Keratinocyte (primary cell): ENCODE results near the gene DBI. TPM values are rescaled to one million over a fixed set of nuclear protein-coding genes. Genes with fewer than 3 reads are reported as not detected.
"Not testable (repeated sequence)": the region's sequence is repeated elsewhere in the genome, so short reads cannot be mapped to it uniquely, and the experiment has no call there.

Source experiments
- DNase-seq: peaks from one replicate; pipeline ENCODE4 v3.0.0-alpha.2; 2011; ENCODE audit warnings: low read depth, missing footprints, low spot score
- FAIRE-seq: peaks from 2 replicates; lab custom pipeline; 2011; peaks lifted over from hg19 to GRCh38; lab: Jason Lieb, UNC
- H2AFZ ChIP-seq: 2 replicates; pipeline ENCODE4 v1.6.0; 2012; ENCODE audit warnings: low read length, control low read depth, inconsistent platforms; ENCODE audit not compliant: control insufficient read depth
- H3K27ac ChIP-seq: 2 replicates; pipeline ENCODE4 v1.5.1; 2011; ENCODE audit warnings: low read length; ENCODE audit not compliant: control insufficient read depth, insufficient read depth
- H3K27me3 ChIP-seq: 3 replicates; pipeline ENCODE4 v1.6.0; 2011; ENCODE audit warnings: low read length; ENCODE audit not compliant: control insufficient read depth, insufficient read depth; ENCODE audit errors: extremely low read depth
- H3K36me3 ChIP-seq, 2 experiments: 2 replicates in 1 of 2; 3 replicates in 1 of 2; pipeline ENCODE4 v1.5.1; 2011; ENCODE audit warnings: low read length in 2 of 2, mild to moderate bottlenecking in 1 of 2; ENCODE audit not compliant: control insufficient read depth in 2 of 2, insufficient read depth in 2 of 2; ENCODE audit errors: extremely low read depth in 1 of 2
- H3K4me1 ChIP-seq: 3 replicates; pipeline ENCODE4 v1.5.1; 2011; ENCODE audit warnings: low read length; ENCODE audit not compliant: control insufficient read depth, insufficient read depth; ENCODE audit errors: extremely low read depth
- H3K4me2 ChIP-seq: 3 replicates; pipeline ENCODE4 v1.6.0; 2011; ENCODE audit warnings: low read depth, low read length; ENCODE audit not compliant: control insufficient read depth, insufficient read depth; ENCODE audit errors: extremely low read depth
- H3K4me3 ChIP-seq, 3 experiments: fragments of 200-600 bp in 1 of 3; sonication (generic) in 1 of 3; 2 replicates in 2 of 3; 3 replicates in 1 of 3; pipeline ENCODE4 v1.5.1; 2011 to 2016; ENCODE audit warnings: low read length in 3 of 3, mild to moderate bottlenecking in 3 of 3, control low read depth in 2 of 3, inconsistent platforms in 1 of 3, low read depth in 1 of 3, mixed read lengths in 1 of 3, mixed run types in 1 of 3, moderate library complexity in 1 of 3; ENCODE audit not compliant: control insufficient read depth in 2 of 3, insufficient read depth in 2 of 3; ENCODE audit errors: extremely low read depth in 1 of 3
- H3K79me2 ChIP-seq: 2 replicates; pipeline ENCODE4 v1.6.0; 2012; ENCODE audit warnings: low read length; ENCODE audit not compliant: control insufficient read depth, insufficient read depth
- H3K9ac ChIP-seq: 3 replicates; pipeline ENCODE4 v1.6.0; 2011; ENCODE audit warnings: low read length; ENCODE audit not compliant: control insufficient read depth, insufficient read depth; ENCODE audit errors: extremely low read depth
- H3K9me1 ChIP-seq: 3 replicates; pipeline ENCODE4 v1.6.0; 2011; ENCODE audit warnings: low read length; ENCODE audit not compliant: control insufficient read depth, insufficient read depth; ENCODE audit errors: extremely low read depth
- H3K9me3 ChIP-seq: 2 replicates; pipeline ENCODE4 v1.5.1; 2012; ENCODE audit warnings: low read depth, low read length; ENCODE audit not compliant: control insufficient read depth
- H4K20me1 ChIP-seq: 3 replicates; pipeline ENCODE4 v1.6.0; 2011; ENCODE audit warnings: low read length; ENCODE audit not compliant: control insufficient read depth, insufficient read depth; ENCODE audit errors: extremely low read depth
- EZH2 ChIP-seq: IDR thresholded peaks from one replicate; pipeline ENCODE4 v1.6.1; 2012; ENCODE audit warnings: inconsistent platforms, mild to moderate bottlenecking, low read length, moderate library complexity
- dilution Hi-C: fragments of 300-500 bp; cut with MboI; formaldehyde crosslinking; loops from one replicate; pipeline ENCODE4 v1.7.0; 2020; ENCODE audit warnings: low sequenced_read_pairs; ENCODE audit not compliant: extremely low pct_ligation_motif_present
- polyA plus RNA-seq, 5 experiments: library from polyadenylated mRNA; depleted of rRNA in 3 of 5; stranded (reverse) in 3 of 5; stranded (forward) in 1 of 5; unstranded in 1 of 5; fragments of >200 nt; gene quantifications; 1 replicate in 1 of 5; 2 replicates in 3 of 5; 3 replicates in 1 of 5; pipeline versions ENCODE4 v1.2.1 to v1.2.3, GENCODE V29; 2011 to 2012; ENCODE audit warnings: missing spikeins in 2 of 5, low read depth in 1 of 5, low replicate concordance in 1 of 5
- TF ChIP-seq, protein P1 (sequence below), 3 experiments: IDR thresholded peaks in 1 of 3; conservative IDR thresholded peaks in 1 of 3; optimal IDR thresholded peaks in 1 of 3; 2 replicates in 2 of 3; 3 replicates in 1 of 3; pipeline versions ENCODE3 to v1.5.1; 2011; ENCODE audit warnings: low read length in 3 of 3, mild to moderate bottlenecking in 3 of 3, moderate library complexity in 2 of 3, control low read depth in 1 of 3, inconsistent platforms in 1 of 3; ENCODE audit not compliant: insufficient read depth in 2 of 3; ENCODE audit errors: extremely low read depth in 1 of 3

Gene DBI
- polyA plus RNA-seq, 1 donor (not counting 4 experiments of a cell fraction or from before 2014, with no cell fraction given), result 590 TPM

DNA sequence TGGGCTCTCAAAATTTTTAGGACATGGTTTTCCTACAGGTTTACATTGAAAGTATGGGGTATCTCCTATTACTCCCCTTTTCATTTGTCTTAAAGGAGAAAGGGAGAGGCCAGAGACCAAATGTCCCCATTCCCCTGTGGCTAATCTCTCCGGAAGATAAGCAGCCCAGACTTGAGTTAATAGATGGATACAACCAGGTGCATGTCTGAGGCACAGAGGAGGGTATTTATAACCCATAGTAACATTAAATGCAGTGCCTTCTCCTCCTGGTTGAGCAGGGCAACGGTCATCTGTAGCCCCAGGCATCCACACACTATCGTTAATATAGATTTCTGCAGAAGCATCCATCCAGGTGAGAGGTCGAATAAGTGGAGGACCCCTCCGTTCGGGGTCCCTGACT, 9.6 kb downstream of the DBI start:
- H3K79me2 ChIP-seq, dilution Hi-C loops, H3K4me2 ChIP-seq, H2AFZ ChIP-seq, H3K4me3 ChIP-seq, H3K9me1 ChIP-seq, H3K27me3 ChIP-seq, H3K4me1 ChIP-seq, H3K9me3 ChIP-seq, H4K20me1 ChIP-seq, H3K9ac ChIP-seq, H3K27ac ChIP-seq, FAIRE-seq, DNase-seq: not testable (repeated sequence)
- H3K36me3 ChIP-seq, result peaks cover 19 to 21% of the 10 kb centered on the region in 2 experiments

DNA sequence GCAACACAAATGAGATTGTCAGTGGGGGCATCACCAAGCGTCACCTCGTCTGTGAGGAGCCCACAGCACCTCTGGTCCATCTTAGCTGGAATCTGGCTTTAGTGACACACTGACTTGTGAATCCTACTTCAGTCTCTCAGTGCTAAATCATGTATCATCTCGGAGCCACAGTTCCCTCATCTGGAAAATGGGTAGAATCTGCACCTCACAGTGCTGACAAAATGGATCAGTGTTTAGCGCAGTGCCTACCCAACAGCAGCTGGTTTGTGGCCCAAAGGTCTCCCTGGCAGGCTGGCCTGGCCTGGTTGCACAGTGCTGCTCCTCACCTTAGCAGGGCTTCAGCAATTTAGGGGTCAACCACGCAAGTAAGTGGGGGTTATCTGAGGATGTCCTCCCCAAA, 10.0 kb downstream of the DBI start:
- no peak overlapping the region for H3K4me2 ChIP-seq
- H2AFZ ChIP-seq, result no peak overlapping the region
- no peak for FAIRE-seq
- peaks cover 15 to 17% of the 10 kb centered on the region in 2 experiments for H3K36me3 ChIP-seq
- TF ChIP-seq, protein P1, sequence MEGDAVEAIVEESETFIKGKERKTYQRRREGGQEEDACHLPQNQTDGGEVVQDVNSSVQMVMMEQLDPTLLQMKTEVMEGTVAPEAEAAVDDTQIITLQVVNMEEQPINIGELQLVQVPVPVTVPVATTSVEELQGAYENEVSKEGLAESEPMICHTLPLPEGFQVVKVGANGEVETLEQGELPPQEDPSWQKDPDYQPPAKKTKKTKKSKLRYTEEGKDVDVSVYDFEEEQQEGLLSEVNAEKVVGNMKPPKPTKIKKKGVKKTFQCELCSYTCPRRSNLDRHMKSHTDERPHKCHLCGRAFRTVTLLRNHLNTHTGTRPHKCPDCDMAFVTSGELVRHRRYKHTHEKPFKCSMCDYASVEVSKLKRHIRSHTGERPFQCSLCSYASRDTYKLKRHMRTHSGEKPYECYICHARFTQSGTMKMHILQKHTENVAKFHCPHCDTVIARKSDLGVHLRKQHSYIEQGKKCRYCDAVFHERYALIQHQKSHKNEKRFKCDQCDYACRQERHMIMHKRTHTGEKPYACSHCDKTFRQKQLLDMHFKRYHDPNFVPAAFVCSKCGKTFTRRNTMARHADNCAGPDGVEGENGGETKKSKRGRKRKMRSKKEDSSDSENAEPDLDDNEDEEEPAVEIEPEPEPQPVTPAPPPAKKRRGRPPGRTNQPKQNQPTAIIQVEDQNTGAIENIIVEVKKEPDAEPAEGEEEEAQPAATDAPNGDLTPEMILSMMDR (optimal IDR thresholded peaks at IDR 0.05 in 1 of 3, IDR thresholded peaks at IDR 0.05 in 1 of 3, conservative IDR thresholded peaks at IDR 0.05 in 1 of 3; ENCODE audit: extremely low read depth in 1 of 3, insufficient read depth in 2 of 3, low read length in 3 of 3), result no peak
- no peak for TF ChIP-seq EZH2
- no peaks in the 10 kb centered on the region for H3K9me3 ChIP-seq
- no peak overlapping the region for H3K4me3 ChIP-seq
- H4K20me1 ChIP-seq, result no peaks in the 10 kb centered on the region
- H3K27ac ChIP-seq, result no peak overlapping the region
- H3K9me1 ChIP-seq, result no peaks in the 10 kb centered on the region
- no peaks in the 10 kb centered on the region for H3K4me1 ChIP-seq
- H3K27me3 ChIP-seq, result no peaks in the 10 kb centered on the region
- H3K9ac ChIP-seq, result no peak overlapping the region
- no peak for DNase-seq
- dilution Hi-C loops, result no loop called here
- H3K79me2 ChIP-seq, result no peaks in the 10 kb centered on the region

DNA sequence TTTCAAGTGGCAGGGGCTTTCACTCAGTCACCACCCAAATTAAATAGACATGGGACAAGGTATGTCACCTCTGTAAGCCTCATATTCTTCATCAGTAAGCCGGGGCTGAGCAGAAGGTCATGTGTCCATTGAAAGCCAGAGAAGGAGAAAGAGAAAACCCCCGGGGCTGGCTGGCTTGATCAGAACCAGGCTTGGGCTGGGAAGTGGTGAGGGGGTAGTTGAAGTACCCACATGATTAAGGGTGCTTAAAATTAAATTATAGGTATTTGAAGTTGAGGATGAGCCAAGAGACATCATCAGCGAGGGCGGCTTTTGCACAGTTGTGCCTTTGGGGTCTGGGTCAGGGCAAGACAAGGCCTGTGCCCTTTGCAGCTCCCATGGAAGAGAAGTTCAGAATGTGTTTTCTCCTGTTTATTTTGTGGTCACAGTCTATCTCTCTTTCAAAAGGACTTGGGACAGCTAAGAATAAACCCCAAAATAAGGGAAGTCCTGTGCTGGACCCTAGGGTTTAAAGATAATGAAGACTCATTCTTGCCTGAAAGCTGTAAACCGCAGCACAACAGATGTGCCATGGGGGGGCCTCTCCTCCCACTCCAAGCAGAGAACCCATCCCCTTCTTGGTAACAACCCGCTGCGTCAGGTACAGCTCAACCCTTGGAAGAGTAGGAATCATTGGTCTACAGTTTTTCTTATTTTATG, 10.7 kb downstream of the DBI start:
- Histone ChIP-seq H3K9me1 (no peaks in the 10 kb centered on the region), H3K27ac (no peak overlapping the region), H2AFZ (no peak overlapping the region), H3K9ac (no peak overlapping the region), H3K9me3 (no peaks in the 10 kb centered on the region), H3K36me3 (peaks cover 9 to 12% of the 10 kb centered on the region in 2 experiments), H3K4me3 (no peak overlapping the region), H3K4me1 (no peaks in the 10 kb centered on the region), H3K4me2 (no peak overlapping the region), H3K79me2 (no peaks in the 10 kb centered on the region), H3K27me3 (no peaks in the 10 kb centered on the region), H4K20me1 (no peaks in the 10 kb centered on the region)
- dilution Hi-C loops, result no loop called here
- no peak for FAIRE-seq
- no peak for DNase-seq
- no peak for TF ChIP-seq EZH2
- TF ChIP-seq, protein P1 (optimal IDR thresholded peaks at IDR 0.05 in 1 of 3, IDR thresholded peaks at IDR 0.05 in 1 of 3, conservative IDR thresholded peaks at IDR 0.05 in 1 of 3; ENCODE audit: extremely low read depth in 1 of 3, insufficient read depth in 2 of 3, low read length in 3 of 3), result no peak
